NCI-H2196 (cell line): Measurements from ENCODE around the gene AFF4.
"Not testable (repeated sequence)": the region's sequence is repeated elsewhere in the genome, so short reads cannot be mapped to it uniquely, and the experiment has no call there.

ENCODE experiments used
- DNase-seq: peaks from one replicate; lab custom pipeline; 2025; ENCODE audit not compliant: unreplicated experiment; lab: John Stamatoyannopoulos, UW

Gene AFF4

GRCh38 chr5:132963171-132964104, at the start of gene AFF4:
AFF4 (minus strand) TSS chr5:132963634; CDS start chr5:132937189, 26,445 bp downstream.
- peak; percentile 95 for DNase-seq

- DNase-seq: not testable (repeated sequence)
Measured at GRCh38 chr5:133008455-133008854, 45.0 kb upstream of the AFF4 start.

- no peak for DNase-seq
Measured at GRCh38 chr5:133006653-133007052, 43.2 kb upstream of the AFF4 start.

GRCh38 chr5:132999246-132999645, 35.8 kb upstream of the AFF4 start:
- no peak for DNase-seq

GRCh38 chr5:132998556-132998955, 35.1 kb upstream of the AFF4 start:
- no peak for DNase-seq

GRCh38 chr5:132996307-132996706, 32.9 kb upstream of the AFF4 start:
- DNase-seq: no peak

GRCh38 chr5:132987531-132988408, 24.3 kb upstream of the AFF4 start:
- no peak for DNase-seq

GRCh38 chr5:132982971-132983370, 19.5 kb upstream of the AFF4 start:
- DNase-seq: not testable (repeated sequence)

GRCh38 chr5:132981288-132981687, 17.9 kb upstream of the AFF4 start:
- DNase-seq: no peak

GRCh38 chr5:132979976-132980375, 16.5 kb upstream of the AFF4 start:
- DNase-seq: no peak

GRCh38 chr5:132979367-132979940, 16.0 kb upstream of the AFF4 start:
- DNase-seq: no peak

GRCh38 chr5:132976852-132977251, 13.4 kb upstream of the AFF4 start:
- DNase-seq: no peak

- not testable (repeated sequence) for DNase-seq
Measured at GRCh38 chr5:132972436-132972828, 9.0 kb upstream of the AFF4 start.

GRCh38 chr5:132971483-132972435, 8.3 kb upstream of the AFF4 start:
- DNase-seq: no peak

GRCh38 chr5:132965120-132965519, 1.7 kb upstream of the AFF4 start:
- DNase-seq: no peak

- DNase-seq: peak; percentile 32
Measured at GRCh38 chr5:132962429-132963021, 909 bp downstream of the AFF4 start.

GRCh38 chr5:132961887-132962286, 1.5 kb downstream of the AFF4 start:
- DNase-seq: peak; percentile 14

GRCh38 chr5:132961123-132961815, 2.2 kb downstream of the AFF4 start:
- DNase-seq: not testable (repeated sequence)

- not testable (repeated sequence) for DNase-seq
Measured at GRCh38 chr5:132956166-132956799, 7.2 kb downstream of the AFF4 start.
